Measurements from ENCODE around the gene ATXN3.

DNA sequence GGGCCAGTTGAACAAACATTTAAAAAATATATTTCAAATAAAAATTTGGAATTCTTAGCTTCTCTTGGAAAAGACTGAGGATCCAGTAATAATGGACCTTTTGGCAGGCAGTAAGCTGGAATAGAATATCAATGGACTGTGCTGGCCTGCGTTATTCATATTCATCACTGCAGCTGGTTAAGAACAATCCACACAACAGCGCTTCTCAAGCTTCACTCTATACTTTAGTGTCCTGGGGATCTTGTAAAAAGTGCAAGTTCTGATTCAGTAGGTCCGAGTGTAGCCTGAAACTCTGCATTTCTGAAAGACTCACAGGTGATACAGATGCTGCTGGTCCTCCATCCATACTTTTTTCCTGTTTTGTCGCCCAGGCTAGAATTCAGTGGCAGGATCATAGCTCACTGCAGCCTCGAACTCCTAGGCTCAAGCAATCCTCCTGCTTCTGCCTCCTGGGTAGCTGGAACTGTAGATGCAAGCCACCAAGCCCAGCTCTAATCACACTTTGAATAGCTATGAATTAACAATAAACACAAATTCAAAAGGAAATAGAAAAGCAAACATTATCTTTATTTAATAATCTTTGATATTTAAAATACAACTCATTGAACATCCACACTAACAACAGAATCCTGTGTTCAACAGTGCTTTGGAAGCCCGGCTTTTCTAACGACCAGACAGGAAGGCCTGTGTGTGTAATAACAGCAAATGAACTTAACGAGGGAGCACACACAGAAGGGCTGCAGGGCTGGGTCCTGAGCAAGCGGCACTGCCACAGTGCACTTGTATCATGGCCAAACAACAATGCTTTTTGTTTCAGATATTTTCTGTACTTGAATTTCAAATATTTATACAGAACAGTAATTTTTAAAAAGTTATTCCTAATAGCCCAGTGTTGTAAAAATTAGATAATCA is 48.1 kb downstream of the ATXN3 start:
- TF ChIP-seq, protein P1, sequence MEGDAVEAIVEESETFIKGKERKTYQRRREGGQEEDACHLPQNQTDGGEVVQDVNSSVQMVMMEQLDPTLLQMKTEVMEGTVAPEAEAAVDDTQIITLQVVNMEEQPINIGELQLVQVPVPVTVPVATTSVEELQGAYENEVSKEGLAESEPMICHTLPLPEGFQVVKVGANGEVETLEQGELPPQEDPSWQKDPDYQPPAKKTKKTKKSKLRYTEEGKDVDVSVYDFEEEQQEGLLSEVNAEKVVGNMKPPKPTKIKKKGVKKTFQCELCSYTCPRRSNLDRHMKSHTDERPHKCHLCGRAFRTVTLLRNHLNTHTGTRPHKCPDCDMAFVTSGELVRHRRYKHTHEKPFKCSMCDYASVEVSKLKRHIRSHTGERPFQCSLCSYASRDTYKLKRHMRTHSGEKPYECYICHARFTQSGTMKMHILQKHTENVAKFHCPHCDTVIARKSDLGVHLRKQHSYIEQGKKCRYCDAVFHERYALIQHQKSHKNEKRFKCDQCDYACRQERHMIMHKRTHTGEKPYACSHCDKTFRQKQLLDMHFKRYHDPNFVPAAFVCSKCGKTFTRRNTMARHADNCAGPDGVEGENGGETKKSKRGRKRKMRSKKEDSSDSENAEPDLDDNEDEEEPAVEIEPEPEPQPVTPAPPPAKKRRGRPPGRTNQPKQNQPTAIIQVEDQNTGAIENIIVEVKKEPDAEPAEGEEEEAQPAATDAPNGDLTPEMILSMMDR (IDR thresholded peaks at IDR 0.05) = no peak
- TF ChIP-seq TCF7L2 (IDR thresholded peaks at IDR 0.05; ENCODE audit: low read depth, low read length) (no peak), POLR2AphosphoS5 (IDR thresholded peaks at IDR 0.05; ENCODE audit: low read depth, low read length) (no peak), SIN3A (IDR thresholded peaks at IDR 0.05; ENCODE audit: borderline replicate concordance, insufficient read depth, low read depth, low read length) (no peak)

All from Panc1 (cell line).